OCI-LY7 (cell line): Measurements from ENCODE around the gene CCT7. TPM values are rescaled to one million over a fixed set of nuclear protein-coding genes. Genes with fewer than 3 reads are reported as not detected.

Experiments
- BruUV-seq: library from RNA; stranded (reverse); fragments of 400-500 nt; replicated peaks from 2 replicates; lab custom pipeline; 2021; lab: Mats Ljungman, UMichigan
- CTCF ChIA-PET: fragments of 300-600 bp; sonication (Branson Sonifier 250); formaldehyde crosslinking; loops from one replicate; lab custom pipeline; 2022; ENCODE audit warnings: antibody characterized with exemption; ENCODE audit not compliant: unreplicated experiment; lab: Charles Lee
- POLR2A ChIA-PET: fragments of 300-600 bp; sonication (Branson Sonifier 250); formaldehyde crosslinking; loops from one replicate; lab custom pipeline; 2022; ENCODE audit warnings: antibody characterized with exemption; lab: Charles Lee
- DNase-seq: peaks from one replicate; pipeline ENCODE4 v3.0.0-alpha.2; 2015; ENCODE audit warnings: low spot score
- H2AFZ ChIP-seq: fragments of 200-600 bp; sonication (generic), shearing (Covaris generic); 2 replicates; pipeline ENCODE4 v1.6.1; 2014; ENCODE audit warnings: mild to moderate bottlenecking, antibody characterized with exemption, low read length, moderate library complexity
- H3K27ac ChIP-seq: fragments of 200-600 bp; sonication (generic); 2 replicates; pipeline ENCODE4 v1.5.1; 2014; ENCODE audit warnings: mixed run types, low read depth, mild to moderate bottlenecking, moderate library complexity, low read length, inconsistent platforms; ENCODE audit not compliant: poor library complexity, severe bottlenecking
- H3K36me3 ChIP-seq: fragments of 200-600 bp; sonication (generic); 2 replicates; pipeline ENCODE4 v1.6.1; 2014; ENCODE audit warnings: mild to moderate bottlenecking, antibody characterized with exemption, low read length, moderate library complexity, mixed read lengths; ENCODE audit not compliant: insufficient read depth
- H3K4me1 ChIP-seq: fragments of 200-600 bp; sonication (generic); 2 replicates; pipeline ENCODE4 v1.5.1; 2014; ENCODE audit warnings: mild to moderate bottlenecking, low read length; ENCODE audit not compliant: insufficient read depth, poor library complexity, severe bottlenecking
- H3K4me2 ChIP-seq: fragments of 200-600 bp; sonication (generic); 2 replicates; pipeline ENCODE4 v1.6.1; 2014; ENCODE audit warnings: mild to moderate bottlenecking, low read length
- H3K4me3 ChIP-seq: fragments of 200-600 bp; sonication (generic); 2 replicates; pipeline ENCODE4 v1.5.1; 2014; ENCODE audit warnings: mild to moderate bottlenecking, low read depth, low read length; ENCODE audit not compliant: poor library complexity, severe bottlenecking
- H3K79me2 ChIP-seq: fragments of 200-600 bp; sonication (generic); 2 replicates; pipeline ENCODE4 v1.6.1; 2016; ENCODE audit warnings: low read depth, mild to moderate bottlenecking, low read length, moderate library complexity, mixed read lengths; ENCODE audit not compliant: insufficient read depth
- H3K9me2 ChIP-seq: fragments of 200-600 bp; sonication (generic); 2 replicates; pipeline ENCODE4 v1.6.1; 2016; ENCODE audit warnings: mild to moderate bottlenecking, low read length, mixed read lengths; ENCODE audit not compliant: insufficient read depth
- H3K9me3 ChIP-seq: fragments of 200-600 bp; sonication (generic); 2 replicates; pipeline ENCODE4 v1.6.1; 2014; ENCODE audit warnings: mild to moderate bottlenecking, mixed run types, low read length, mixed read lengths
- H4K20me1 ChIP-seq: fragments of 200-600 bp; sonication (generic); 2 replicates; pipeline ENCODE4 v1.6.1; 2014; ENCODE audit warnings: mild to moderate bottlenecking, antibody characterized with exemption, low read length, moderate library complexity, mixed read lengths; ENCODE audit not compliant: insufficient read depth
- EZH2phosphoT487 ChIP-seq: fragments of 200-600 bp; sonication (generic); IDR thresholded peaks from 2 replicates; pipeline ENCODE4 v1.6.1; 2018; ENCODE audit warnings: low read depth, borderline replicate concordance, mild to moderate bottlenecking, mixed run types, antibody characterized with exemption, low read length, moderate library complexity, mixed read lengths
- intact Hi-C: fragments of 100-400 bp; cut with micrococcal nuclease; formaldehyde crosslinking; loops from one replicate; pipeline ENCODE4 v1.10.0; 2022; ENCODE audit not compliant: unreplicated experiment
- total RNA-seq, 2 experiments: library from RNA; depleted of rRNA in 1 of 2; stranded (reverse); fragments of >200 nt in 1 of 2; shearing (Covaris generic) in 1 of 2; gene quantifications; 2 replicates each; pipeline ENCODE4 v1.2.3, GENCODE V29; 2014 to 2022
- TF ChIP-seq, protein P1 (sequence below): fragments of 200-600 bp; sonication (generic); conservative IDR thresholded peaks from 2 replicates; pipeline ENCODE4 v1.5.1; 2014; ENCODE audit warnings: mild to moderate bottlenecking, antibody characterized with exemption, low read length, moderate library complexity, mixed read lengths

CCT7 gene
- total RNA-seq, 2 experiments from 2014 or later: 334 to 347 TPM

DNA sequence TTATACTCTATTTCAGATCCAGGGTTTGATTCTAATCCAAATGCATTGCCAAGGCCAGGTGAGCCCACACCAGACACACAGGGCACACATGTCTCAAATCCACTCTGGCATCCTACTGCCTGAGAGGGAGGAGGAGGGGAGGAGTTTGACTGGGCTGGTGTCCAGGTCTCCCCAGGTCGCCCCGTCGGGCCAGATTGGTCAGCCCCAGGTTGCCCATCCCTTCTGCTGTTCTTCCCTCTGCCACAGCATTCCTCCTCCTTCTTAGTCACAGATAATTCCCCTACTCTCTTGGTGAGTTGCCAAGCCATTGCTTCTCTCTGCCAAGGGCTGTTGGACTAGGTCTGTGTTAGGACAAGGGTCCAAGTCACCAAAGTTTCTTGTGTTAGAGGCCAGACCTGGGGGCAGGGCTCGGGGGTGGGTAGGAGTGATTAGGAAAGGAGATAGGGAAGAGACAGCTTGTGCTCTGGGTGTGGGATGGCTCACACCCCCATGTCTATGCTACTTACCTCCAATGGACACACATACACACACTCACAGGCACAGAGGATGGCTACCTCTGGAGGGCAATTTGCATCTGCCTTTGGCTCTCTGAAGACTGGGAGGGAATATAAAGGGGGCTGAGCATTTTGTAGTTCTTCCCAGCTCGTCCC, 61.8 kb downstream of the CCT7 start:
- DNase-seq: no peak
- ChIA-PET CTCF (no interaction called here), POLR2A (no interaction called here)
- no peak overlapping the region for H3K4me2 ChIP-seq
- H3K9me2 ChIP-seq: no peaks in the 10 kb centered on the region
- H3K36me3 ChIP-seq: no peaks in the 10 kb centered on the region
- no TSS peak for BruUV-seq
- no peaks in the 10 kb centered on the region for H3K9me3 ChIP-seq
- no peak for TF ChIP-seq EZH2phosphoT487
- TF ChIP-seq, protein P1, sequence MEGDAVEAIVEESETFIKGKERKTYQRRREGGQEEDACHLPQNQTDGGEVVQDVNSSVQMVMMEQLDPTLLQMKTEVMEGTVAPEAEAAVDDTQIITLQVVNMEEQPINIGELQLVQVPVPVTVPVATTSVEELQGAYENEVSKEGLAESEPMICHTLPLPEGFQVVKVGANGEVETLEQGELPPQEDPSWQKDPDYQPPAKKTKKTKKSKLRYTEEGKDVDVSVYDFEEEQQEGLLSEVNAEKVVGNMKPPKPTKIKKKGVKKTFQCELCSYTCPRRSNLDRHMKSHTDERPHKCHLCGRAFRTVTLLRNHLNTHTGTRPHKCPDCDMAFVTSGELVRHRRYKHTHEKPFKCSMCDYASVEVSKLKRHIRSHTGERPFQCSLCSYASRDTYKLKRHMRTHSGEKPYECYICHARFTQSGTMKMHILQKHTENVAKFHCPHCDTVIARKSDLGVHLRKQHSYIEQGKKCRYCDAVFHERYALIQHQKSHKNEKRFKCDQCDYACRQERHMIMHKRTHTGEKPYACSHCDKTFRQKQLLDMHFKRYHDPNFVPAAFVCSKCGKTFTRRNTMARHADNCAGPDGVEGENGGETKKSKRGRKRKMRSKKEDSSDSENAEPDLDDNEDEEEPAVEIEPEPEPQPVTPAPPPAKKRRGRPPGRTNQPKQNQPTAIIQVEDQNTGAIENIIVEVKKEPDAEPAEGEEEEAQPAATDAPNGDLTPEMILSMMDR: no peak
- intact Hi-C loops: no loop called here
- no peaks in the 10 kb centered on the region for H3K4me1 ChIP-seq
- H4K20me1 ChIP-seq: no peaks in the 10 kb centered on the region
- no peaks in the 10 kb centered on the region for H3K79me2 ChIP-seq
- no peak overlapping the region for H3K27ac ChIP-seq
- H2AFZ ChIP-seq: no peak overlapping the region
- no peak overlapping the region for H3K4me3 ChIP-seq

DNA sequence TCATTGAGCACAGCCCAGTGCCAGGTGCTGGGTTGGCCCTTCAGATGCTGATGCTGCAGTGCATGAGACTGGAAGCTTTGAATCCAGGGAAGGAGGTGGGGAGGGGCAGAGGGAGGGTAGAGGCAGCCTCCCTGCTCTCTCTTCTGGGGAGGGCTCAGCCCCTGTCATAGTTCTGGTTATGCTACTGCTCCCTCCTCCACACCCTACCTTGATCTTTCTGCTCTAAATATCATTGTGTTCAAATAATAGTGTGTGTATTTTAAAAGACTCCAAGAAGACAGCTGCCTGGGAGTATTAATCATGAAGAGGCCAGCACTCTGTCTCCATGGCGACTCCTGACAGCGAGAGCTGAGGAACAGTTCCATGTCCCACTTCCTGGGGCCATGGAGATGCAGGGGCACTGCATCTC, 63.0 kb downstream of the CCT7 start:
- TF ChIP-seq, protein P1: no peak
- TF ChIP-seq EZH2phosphoT487: no peak
- ChIA-PET POLR2A (no interaction called here), CTCF (no interaction called here)
- Histone ChIP-seq H3K9me2 (no peaks in the 10 kb centered on the region), H3K36me3 (no peaks in the 10 kb centered on the region), H3K79me2 (no peaks in the 10 kb centered on the region), H3K4me3 (no peak overlapping the region), H3K27ac (no peak overlapping the region), H3K4me2 (no peak overlapping the region), H4K20me1 (no peaks in the 10 kb centered on the region), H3K4me1 (no peaks in the 10 kb centered on the region), H2AFZ (no peak overlapping the region), H3K9me3 (no peaks in the 10 kb centered on the region)
- BruUV-seq: no TSS peak
- DNase-seq: no peak
- intact Hi-C loops: no loop called here

DNA sequence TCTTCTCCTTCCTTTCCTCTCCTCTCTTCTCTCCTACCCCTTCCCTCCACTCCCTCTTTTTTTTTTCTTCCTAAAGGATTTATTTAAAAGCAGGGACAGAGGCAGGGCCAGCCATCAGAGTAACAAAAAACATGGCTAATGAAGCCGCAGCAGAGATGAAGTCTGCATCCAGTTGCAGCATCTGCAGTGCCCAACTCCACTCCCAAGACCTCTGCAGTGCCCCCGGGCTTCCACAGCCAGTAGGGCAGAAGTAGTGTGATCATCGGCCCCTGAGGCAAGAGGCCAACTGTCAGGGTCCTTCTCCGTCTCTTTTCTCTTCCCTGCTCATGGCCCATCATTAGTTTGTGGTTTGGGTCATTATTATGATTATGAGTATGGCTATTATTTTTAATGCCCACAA, 63.5 kb downstream of the CCT7 start:
- intact Hi-C loops: no loop called here
- DNase-seq: no peak
- no peaks in the 10 kb centered on the region for H3K79me2 ChIP-seq
- no peak overlapping the region for H2AFZ ChIP-seq
- no peaks in the 10 kb centered on the region for H3K9me3 ChIP-seq
- no peaks in the 10 kb centered on the region for H3K9me2 ChIP-seq
- ChIA-PET POLR2A (interaction anchor here (0.6 kb wide), 1 partner anchor 8 kb away, joined by 3 read pairs; no protein-coding TSS in a partner anchor), CTCF (no interaction called here)
- no peaks in the 10 kb centered on the region for H3K36me3 ChIP-seq
- no peak overlapping the region for H3K27ac ChIP-seq
- no TSS peak for BruUV-seq
- no peaks in the 10 kb centered on the region for H3K4me1 ChIP-seq
- H3K4me3 ChIP-seq: no peak overlapping the region
- no peak overlapping the region for H3K4me2 ChIP-seq
- TF ChIP-seq, protein P1: no peak
- no peak for TF ChIP-seq EZH2phosphoT487
- no peaks in the 10 kb centered on the region for H4K20me1 ChIP-seq
